GM19463 (cell line): ENCODE data around the gene CSNK2A2.

ENCODE experiments used
- ATAC-seq: cut with Tn5 transposase; IDR thresholded peaks from one replicate; pipeline ENCODE4 v1.9.1; 2021; ENCODE audit warnings: mild to moderate bottlenecking, moderate library complexity; ENCODE audit not compliant: unreplicated experiment

The CSNK2A2 gene

GRCh38 chr16:58198022-58198683, at the start of gene CSNK2A2:
TSS of gene CSNK2A2 (minus strand) at chr16:58198106. CDS start at chr16:58197736, 370 bp downstream.
- ATAC-seq = peak; percentile 90

DNA sequence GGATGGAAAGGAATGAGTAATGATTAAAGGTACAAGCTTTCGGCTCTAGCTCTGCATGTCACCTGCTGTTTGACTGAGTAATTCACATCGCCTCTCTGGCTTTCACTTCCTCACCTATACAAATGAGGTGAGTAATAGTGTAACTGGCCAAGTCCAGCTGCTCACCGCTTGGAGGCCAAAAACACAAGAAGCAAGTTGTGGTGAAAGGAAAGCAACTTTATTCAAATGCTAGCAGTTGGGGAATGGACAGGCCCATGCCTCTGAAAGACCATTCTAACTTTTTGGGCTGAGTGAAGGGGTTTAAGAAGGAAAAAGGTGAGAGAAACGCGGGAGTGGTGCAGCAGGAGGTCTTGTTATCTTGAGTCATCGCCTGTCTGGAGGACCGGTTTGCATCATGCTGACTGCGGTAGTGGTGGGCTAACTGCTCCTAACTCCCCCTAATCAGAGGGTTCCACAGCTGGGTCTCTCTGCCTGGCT, 45.7 kb upstream of the CSNK2A2 start:
- peak; percentile 95 for ATAC-seq

DNA sequence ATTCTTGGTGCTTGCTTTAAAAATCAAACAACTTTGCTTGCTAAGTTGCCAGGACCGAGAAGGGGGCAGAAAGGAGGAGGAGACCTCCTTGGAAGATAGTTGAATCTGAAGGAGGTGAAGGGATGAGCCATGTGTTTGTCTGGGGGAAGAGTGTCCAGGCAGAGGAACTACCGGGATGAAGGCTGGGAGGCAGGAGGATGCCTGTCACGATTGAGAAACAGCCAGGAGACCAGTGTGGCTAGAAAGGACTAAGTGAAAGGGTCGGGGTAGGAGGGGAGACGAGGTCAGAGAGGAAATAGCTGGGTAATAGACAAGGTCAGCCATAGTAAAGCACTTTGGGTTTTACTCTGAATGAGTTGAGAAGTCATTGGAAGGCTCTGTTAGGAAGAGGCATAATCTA, 38.9 kb upstream of the CSNK2A2 start:
- ATAC-seq = no peak

GRCh38 chr16:58236231-58236690, 38.4 kb upstream of the CSNK2A2 start:
- peak; percentile 99 for ATAC-seq

GRCh38 chr16:58235663-58236062, 37.8 kb upstream of the CSNK2A2 start:
- ATAC-seq = no peak

GRCh38 chr16:58234831-58235595, 37.1 kb upstream of the CSNK2A2 start:
- ATAC-seq = no peak

GRCh38 chr16:58230259-58230658, 32.4 kb upstream of the CSNK2A2 start:
- ATAC-seq = no peak

DNA sequence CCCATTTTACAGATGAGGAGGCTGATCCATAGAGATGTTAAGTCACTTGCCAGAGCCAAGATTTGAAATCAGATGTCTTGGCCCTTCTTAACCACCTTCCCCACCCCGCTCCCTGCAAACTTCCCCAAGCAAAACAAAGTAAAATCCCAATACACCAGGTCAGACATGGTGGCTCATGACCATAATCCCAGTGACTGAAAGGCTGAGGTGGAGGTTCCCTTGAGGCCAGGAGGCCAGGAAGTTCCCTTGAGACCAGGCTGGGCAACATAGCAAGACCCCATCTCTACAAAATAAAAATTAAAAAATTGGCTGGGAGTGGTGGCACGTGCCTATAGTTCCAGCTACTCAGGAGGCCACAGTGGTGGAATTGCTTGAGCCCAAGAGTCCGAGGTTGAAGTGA, 28.9 kb upstream of the CSNK2A2 start:
- ATAC-seq = no peak

DNA sequence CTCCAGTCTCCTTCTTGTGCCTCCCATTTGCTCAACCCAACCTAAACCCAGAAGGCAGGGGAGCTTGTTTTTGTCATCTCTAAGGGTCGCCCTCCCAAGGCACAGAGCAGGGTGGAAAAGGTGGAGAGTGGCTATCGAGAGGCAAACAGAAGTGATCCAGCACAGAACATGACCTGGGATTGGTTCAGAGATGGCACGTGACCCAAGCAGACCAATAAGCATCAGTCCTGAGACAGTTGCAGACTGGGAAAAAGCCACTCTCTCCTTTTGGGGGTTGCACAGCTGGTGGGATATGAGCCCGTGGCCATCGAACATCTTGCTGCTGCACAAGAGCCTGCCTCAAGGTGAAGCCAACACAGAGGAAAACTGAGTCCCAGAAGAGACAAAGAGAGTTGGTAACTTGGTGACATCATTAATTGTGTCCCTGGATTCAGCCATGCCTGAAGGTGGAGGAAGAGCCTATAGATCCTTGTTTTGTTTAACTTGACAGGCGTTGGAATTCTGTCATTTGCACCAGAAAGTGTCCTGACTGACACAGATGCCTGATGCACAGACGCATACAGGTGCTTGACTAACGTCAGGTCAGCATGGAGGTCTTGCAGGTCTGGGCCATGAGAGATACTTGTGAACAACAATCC, 28.2 kb upstream of the CSNK2A2 start:
- ATAC-seq = no peak

- ATAC-seq = no peak
These were observed 24.8 kb upstream of the CSNK2A2 start for GRCh38 chr16:58222532-58223316.

GRCh38 chr16:58219432-58219831, 21.5 kb upstream of the CSNK2A2 start:
- no peak for ATAC-seq

- ATAC-seq = no peak
These were observed 20.9 kb upstream of the CSNK2A2 start for GRCh38 chr16:58218786-58219185.

GRCh38 chr16:58217311-58217925, 19.5 kb upstream of the CSNK2A2 start:
- no peak for ATAC-seq

DNA sequence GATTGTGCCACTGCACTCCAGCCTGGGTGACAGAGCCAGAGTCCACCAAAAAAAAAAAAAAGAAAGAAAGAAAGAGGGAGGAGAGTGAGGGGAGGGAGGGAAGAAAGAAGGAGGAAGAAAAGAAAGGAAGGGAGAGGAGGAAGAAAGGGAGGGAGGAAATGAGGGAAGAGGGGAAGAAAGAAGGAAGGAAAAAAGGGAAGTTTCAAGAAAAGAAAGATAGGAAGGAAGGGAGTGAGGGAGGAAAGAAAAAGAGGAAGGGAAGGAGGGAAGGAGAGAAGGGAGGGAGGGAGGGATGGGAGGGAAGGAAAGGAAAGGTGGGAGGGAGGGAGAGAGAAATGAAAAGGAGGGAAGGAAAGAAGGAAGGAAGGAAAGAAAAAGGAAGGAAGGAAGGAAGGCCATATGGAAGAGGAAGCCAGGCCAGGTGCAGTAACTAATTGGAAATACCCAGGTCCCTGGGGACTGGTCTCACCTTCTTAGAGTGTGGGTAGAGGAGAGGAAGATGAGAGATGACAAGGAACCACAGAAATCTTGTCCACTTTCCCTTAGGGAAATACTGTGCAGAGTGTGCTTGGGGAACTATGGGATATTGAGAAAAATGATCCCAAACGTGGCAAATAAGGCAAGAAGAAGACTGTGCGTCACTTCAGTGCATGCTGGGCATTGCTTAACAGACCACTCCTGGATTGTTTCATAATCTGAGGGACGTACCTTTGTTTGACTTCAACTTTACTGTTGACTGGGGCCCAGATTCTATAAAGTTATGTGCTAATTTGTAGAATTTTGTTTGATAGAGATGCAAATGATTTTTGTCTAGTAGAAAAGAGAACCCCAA, 15.1 kb upstream of the CSNK2A2 start:
- peak; percentile 48 for ATAC-seq

GRCh38 chr16:58211846-58212245, 13.9 kb upstream of the CSNK2A2 start:
- ATAC-seq = no peak

DNA sequence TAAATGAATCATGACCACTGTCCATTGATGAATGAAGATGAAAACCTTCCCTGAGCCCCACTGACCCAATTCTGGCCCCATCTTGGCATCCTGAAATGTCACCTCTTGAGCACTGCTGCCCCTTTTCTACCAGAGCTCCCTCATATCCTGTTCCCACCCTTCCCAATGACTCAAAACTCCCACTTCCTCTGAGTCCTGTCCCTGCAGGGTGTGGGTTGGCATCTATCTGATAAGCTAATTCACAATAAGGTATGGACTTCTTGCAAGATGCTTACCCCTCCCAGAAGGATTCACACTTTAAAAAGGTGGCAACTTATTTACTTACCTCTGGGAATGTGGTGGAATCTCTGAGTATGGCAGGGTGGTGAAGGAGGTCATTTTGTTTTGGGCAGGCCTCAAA, 13.3 kb upstream of the CSNK2A2 start:
- ATAC-seq = no peak

DNA sequence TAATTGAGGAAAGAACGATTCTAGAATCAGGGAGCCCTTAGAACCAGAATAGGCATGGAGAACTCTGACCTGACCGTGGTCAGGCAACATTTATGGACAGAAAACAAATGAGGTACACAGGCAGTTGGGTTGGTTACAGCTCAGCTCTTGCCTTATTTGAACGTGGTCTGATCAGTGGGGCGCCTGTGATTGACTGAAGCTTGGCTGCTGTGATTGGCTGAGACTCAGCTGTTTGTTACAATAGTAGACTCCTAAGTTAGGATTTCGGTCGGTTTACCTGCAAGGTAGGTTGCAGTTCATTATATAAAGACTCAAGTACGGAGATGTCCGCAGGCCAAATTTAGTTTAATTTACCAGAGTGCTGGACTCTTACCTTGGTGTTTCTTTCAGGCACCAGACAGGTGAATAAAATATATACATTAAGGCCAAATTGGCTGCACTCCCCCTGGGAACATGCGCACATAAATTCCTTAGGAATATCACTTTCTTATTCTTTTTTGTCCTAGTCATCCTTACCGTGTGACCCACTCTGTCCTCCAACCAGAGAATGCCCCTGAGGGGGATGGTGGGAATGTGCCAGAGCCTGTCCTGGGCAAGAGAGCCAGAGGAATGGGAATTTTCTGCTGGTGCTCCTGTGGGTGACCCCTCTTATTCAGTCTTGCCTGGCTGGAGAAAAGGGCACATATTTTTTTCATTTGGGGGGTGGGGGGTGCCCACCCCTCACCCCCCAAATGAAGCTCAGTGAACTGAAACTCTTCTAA, 7.5 kb upstream of the CSNK2A2 start:
- no peak for ATAC-seq

- no peak for ATAC-seq
These were observed 3.3 kb upstream of the CSNK2A2 start for GRCh38 chr16:58201163-58201562.
